IMR-90 (cell line): ENCODE results near the gene TUBGCP6. TPM values are rescaled to one million over a fixed set of nuclear protein-coding genes. Genes with fewer than 3 reads are reported as not detected.

Experiments used
- ATAC-seq: fragments of 200-7000 bp; cut with Tn5 transposase; 2 replicates; pipeline ENCODE4 v1.9.1; 2020; ENCODE audit warnings: low read depth, mild to moderate bottlenecking, moderate library complexity
- BruUV-seq: library from RNA; stranded (reverse); fragments of 400-500 nt; replicated peaks from 2 replicates; lab custom pipeline; 2021; lab: Mats Ljungman, UMichigan
- CTCF ChIA-PET: fragments of 300-600 bp; formaldehyde crosslinking; extraction: SDS; loops from one replicate; lab custom pipeline; 2021; ENCODE audit warnings: antibody characterized with exemption; lab: Yijun Ruan, JAX
- POLR2A ChIA-PET: fragments of 300-600 bp; sonication (Branson Sonifier 250); formaldehyde crosslinking; loops from one replicate; lab custom pipeline; 2022; ENCODE audit warnings: antibody characterized with exemption; ENCODE audit not compliant: unreplicated experiment; lab: Charles Lee
- DNase-seq: peaks from one replicate; pipeline ENCODE4 v3.0.0; 2013
- H2AFZ ChIP-seq: replicated peaks from 2 replicates; pipeline ENCODE3; 2013; ENCODE audit warnings: low read length, mild to moderate bottlenecking; ENCODE audit not compliant: poor library complexity
- H2AK5ac ChIP-seq: 2 replicates; pipeline ENCODE4 v1.6.1; 2013; ENCODE audit warnings: low read depth, low read length, inconsistent platforms
- H2AK9ac ChIP-seq: replicated peaks from 2 replicates; pipeline ENCODE3; 2013; ENCODE audit warnings: mild to moderate bottlenecking, low read depth, low read length, moderate library complexity; ENCODE audit not compliant: poor library complexity
- H2BK120ac ChIP-seq: 2 replicates; pipeline ENCODE4 v1.6.1; 2013; ENCODE audit warnings: low read depth, low read length, inconsistent platforms
- H2BK15ac ChIP-seq: 3 replicates; pipeline ENCODE4 v1.6.1; 2013; ENCODE audit warnings: low read depth, low read length, inconsistent platforms
- H2BK20ac ChIP-seq: 2 replicates; pipeline ENCODE4 v1.6.1; 2013; ENCODE audit warnings: low read depth, mild to moderate bottlenecking, inconsistent platforms, low read length, moderate library complexity
- H2BK5ac ChIP-seq: 2 replicates; pipeline ENCODE4 v1.6.1; 2013; ENCODE audit warnings: mild to moderate bottlenecking, low read depth, low read length, inconsistent platforms; ENCODE audit not compliant: poor library complexity, severe bottlenecking
- H3K14ac ChIP-seq: replicated peaks from 2 replicates; pipeline ENCODE4 v1.6.1; 2013; ENCODE audit warnings: low read depth, low read length, inconsistent platforms
- H3K18ac ChIP-seq: 2 replicates; pipeline ENCODE4 v1.6.1; 2013; ENCODE audit warnings: low read depth, low read length, control low read depth
- H3K23ac ChIP-seq: 2 replicates; pipeline ENCODE4 v1.6.1; 2013; ENCODE audit warnings: low read depth, low read length, inconsistent platforms
- H3K27ac ChIP-seq: 2 replicates; pipeline ENCODE4 v1.5.1; 2013; ENCODE audit warnings: mild to moderate bottlenecking, control low read depth, low read length; ENCODE audit not compliant: insufficient read depth
- H3K27me3 ChIP-seq: 2 replicates; pipeline ENCODE4 v1.6.1; 2013; ENCODE audit warnings: low read length; ENCODE audit not compliant: control insufficient read depth, insufficient read depth
- H3K36me3 ChIP-seq: 2 replicates; pipeline ENCODE4 v1.6.1; 2013; ENCODE audit warnings: low read length, mixed read lengths; ENCODE audit not compliant: control insufficient read depth, insufficient read depth
- H3K4ac ChIP-seq: 2 replicates; pipeline ENCODE4 v1.6.1; 2013; ENCODE audit warnings: low read depth, low read length, inconsistent platforms
- H3K4me1 ChIP-seq: 2 replicates; pipeline ENCODE4 v1.6.1; 2013; ENCODE audit warnings: low read length, mixed read lengths; ENCODE audit not compliant: control insufficient read depth, insufficient read depth
- H3K4me2 ChIP-seq: 2 replicates; pipeline ENCODE4 v1.6.1; 2013; ENCODE audit warnings: low read depth, mild to moderate bottlenecking, control low read depth, low read length, moderate library complexity
- H3K4me3 ChIP-seq: 2 replicates; pipeline ENCODE4 v1.5.1; 2013; ENCODE audit warnings: low read depth, mild to moderate bottlenecking, control low read depth, low read length, moderate library complexity; ENCODE audit not compliant: insufficient read depth
- H3K56ac ChIP-seq: 2 replicates; pipeline ENCODE4 v1.6.1; 2013; ENCODE audit warnings: low read length, inconsistent platforms; ENCODE audit not compliant: insufficient read depth; ENCODE audit errors: extremely low read depth
- H3K79me1 ChIP-seq, 2 experiments: 2 replicates each; pipeline ENCODE4 v1.6.1; 2013; ENCODE audit warnings: low read length in 2 of 2, inconsistent platforms in 1 of 2, low read depth in 1 of 2
- H3K9ac ChIP-seq: 2 replicates; pipeline ENCODE4 v1.6.1; 2013; ENCODE audit warnings: low read depth, low read length, control low read depth
- H3K9me1 ChIP-seq: 2 replicates; pipeline ENCODE4 v1.6.1; 2013; ENCODE audit warnings: low read length, inconsistent platforms; ENCODE audit not compliant: insufficient read depth
- H3K9me3 ChIP-seq: 2 replicates; pipeline ENCODE4 v1.6.1; 2013; ENCODE audit warnings: low read length; ENCODE audit not compliant: control insufficient read depth, insufficient read depth
- H4K20me1 ChIP-seq: 2 replicates; pipeline ENCODE4 v1.6.1; 2013; ENCODE audit warnings: low read length, inconsistent platforms; ENCODE audit not compliant: insufficient read depth
- H4K5ac ChIP-seq: 2 replicates; pipeline ENCODE4 v1.6.1; 2013; ENCODE audit warnings: mild to moderate bottlenecking, low read depth, low read length, control low read depth
- H4K8ac ChIP-seq, 2 experiments: 2 replicates each; pipeline ENCODE4 v1.6.1; 2013; ENCODE audit warnings: low read depth in 2 of 2, low read length in 2 of 2, control low read depth in 1 of 2, inconsistent platforms in 1 of 2
- H4K91ac ChIP-seq: 2 replicates; pipeline ENCODE4 v1.6.1; 2013; ENCODE audit warnings: low read depth, low read length, inconsistent platforms; ENCODE audit not compliant: insufficient read depth
- CTCF ChIP-seq: conservative IDR thresholded peaks from 2 replicates; pipeline ENCODE4 v1.5.1; 2012; ENCODE audit warnings: mild to moderate bottlenecking, low read depth, low read length, improper control_type of control experiment
- MAZ ChIP-seq: IDR thresholded peaks from 2 replicates; pipeline ENCODE4 v1.6.1; 2012; ENCODE audit warnings: low read depth, mild to moderate bottlenecking, low read length, improper control_type of control experiment, moderate library complexity, borderline replicate concordance
- RAD21 ChIP-seq: IDR thresholded peaks from 2 replicates; pipeline ENCODE4 v1.6.1; 2012; ENCODE audit warnings: low read length, improper control_type of control experiment
- RFX5 ChIP-seq: IDR thresholded peaks from 2 replicates; pipeline ENCODE4 v1.8.0; 2012; ENCODE audit warnings: low read depth, mild to moderate bottlenecking, low read length, moderate library complexity
- SMC3 ChIP-seq: fragments of 150-350 bp; IDR thresholded peaks from 2 replicates; pipeline ENCODE4 v1.6.1; 2016; ENCODE audit warnings: low read depth, mild to moderate bottlenecking, antibody characterized with exemption, low read length, moderate library complexity
- WGBS, 2 experiments: methylation state at CpG; one replicate each; pipeline versions ENCODE4 v1.1.5 to v1.1.7; 2013; ENCODE audit warnings: missing lambda C conversion rate in 2 of 2; ENCODE audit not compliant: insufficient read length in 1 of 2; ENCODE audit errors: extremely low coverage in 2 of 2; 5-methylcytosine and 5-hydroxymethylcytosine counted together
- dilution Hi-C: fragments of 300-500 bp; cut with HindIII; formaldehyde crosslinking; loops from one replicate; pipeline ENCODE4 v1.14.3; 2018; ENCODE audit warnings: low sequenced_read_pairs; ENCODE audit not compliant: unreplicated experiment
- in situ Hi-C: fragments of 300-500 bp; cut with MboI; formaldehyde crosslinking; loops from 3 replicates; pipeline ENCODE4 v1.14.3; 2019; ENCODE audit warnings: low sequenced_read_pairs, inconsistent platforms, mixed read lengths
- intact Hi-C: fragments of 100-400 bp; cut with micrococcal nuclease; formaldehyde crosslinking; loops from 2 replicates; pipeline ENCODE4 v1.10.0; 2022
- polyA plus RNA-seq, 3 experiments: library from polyadenylated mRNA; depleted of rRNA; stranded (reverse); fragments of >200 nt; gene quantifications; 2 replicates each; pipeline ENCODE4 v1.2.3, GENCODE V29; 2012; ENCODE audit warnings: low replicate concordance in 1 of 3
- total RNA-seq: library from RNA; depleted of rRNA; stranded (reverse); fragments of >200 nt; gene quantifications from 2 replicates; pipeline ENCODE4 v1.2.3, GENCODE V29; 2012

TUBGCP6 gene
- total and polyA plus RNA-seq, 2 of the 4 experiments (the other 2 are of a cell fraction) = 10.8 to 28.6 TPM

- Histone ChIP-seq H4K20me1 (peaks cover 57% of the 10 kb centered on the region), H3K4ac (no peak overlapping the region), H3K18ac (no peak overlapping the region), H4K8ac (no peak overlapping the region), H2BK15ac (no peak overlapping the region), H2BK20ac (no peak overlapping the region), H3K23ac (no peak overlapping the region), H3K56ac (no peak overlapping the region), H3K27ac (no peak overlapping the region), H4K91ac (no peak overlapping the region), H3K4me3 (no peak overlapping the region), H3K36me3 (peaks cover 47% of the 10 kb centered on the region), H3K4me1 (no peaks in the 10 kb centered on the region), H3K9ac (no peak overlapping the region), H2AK5ac (no peak overlapping the region), H3K9me3 (no peaks in the 10 kb centered on the region), H3K27me3 (no peaks in the 10 kb centered on the region), H3K79me1 (peaks cover 14 to 73% of the 10 kb centered on the region in 2 experiments), H2BK5ac (no peak overlapping the region), H3K9me1 (peaks cover 3% of the 10 kb centered on the region; the same call in 1 of the 2 replicates), H4K5ac (no peak overlapping the region), H2AFZ (peak overlapping the region; percentile 63), H2BK120ac (no peak overlapping the region), H3K14ac (no peak overlapping the region), H2AK9ac (peak overlapping the region; percentile 47), H3K4me2 (no peak overlapping the region)
- CTCF ChIA-PET = no interaction called here
- DNase-seq (peak; percentile 57), ATAC-seq (peak; percentile 75)
- BruUV-seq = no TSS peak
- 72% methylated on average over 16 of the region's 20 CpGs; no CpG with 5 or more reads in 1 of the 2 experiments for WGBS, 2 experiments
- POLR2A ChIA-PET = no interaction called here
- no peak for TF ChIP-seq MAZ
- no peak for TF ChIP-seq RFX5
- TF ChIP-seq SMC3 = peak; percentile 87
- peak; percentile 83 for TF ChIP-seq CTCF
- peak; percentile 74 for TF ChIP-seq RAD21
- dilution Hi-C loops = no loop called here
- in situ Hi-C loops = loop anchor here (5.0 to 25.0 kb wide), 3 partner anchors 63 to 398 kb away; no protein-coding TSS in a partner anchor
- intact Hi-C loops = loop anchor here (1.0 to 10.0 kb wide), 3 partner anchors 64 to 279 kb away; no protein-coding TSS in a partner anchor
Measured at GRCh38 chr22:50209893-50210292, 34.9 kb downstream of the TUBGCP6 start.
